Mucosa of descending colon (tissue), 3 donors: ENCODE data around the gene CLASP2. TPM values are rescaled to one million over a fixed set of nuclear protein-coding genes. Genes with fewer than 3 reads are reported as not detected.

Experiments used
- ATAC-seq: fragments of 200-7000 bp; cut with Tn5 transposase; one replicate; pipeline ENCODE4 v1.9.1; 2020; ENCODE audit warnings: mild to moderate bottlenecking, moderate library complexity
- DNase-seq, 3 donors: peaks; one replicate each; pipeline ENCODE4 v3.0.0-alpha.2; 2020
- H3K36me3 ChIP-seq: fragments of 200-600 bp; one replicate; pipeline ENCODE4 v1.8.0; 2021; ENCODE audit warnings: low read depth, mild to moderate bottlenecking
- H3K4me1 ChIP-seq: fragments of 200-600 bp; one replicate; pipeline ENCODE4 v1.8.0; 2021; ENCODE audit warnings: low read depth, mild to moderate bottlenecking
- H3K4me3 ChIP-seq: fragments of 200-600 bp; one replicate; pipeline ENCODE4 v1.8.0; 2021; ENCODE audit warnings: mild to moderate bottlenecking
- H3K9me3 ChIP-seq: fragments of 200-600 bp; one replicate; pipeline ENCODE4 v1.8.0; 2021; ENCODE audit warnings: mild to moderate bottlenecking
- CTCF ChIP-seq: fragments of 200-600 bp; IDR thresholded peaks from one replicate; pipeline ENCODE4 v1.8.0; 2022; ENCODE audit warnings: antibody characterized with exemption, mild to moderate bottlenecking
- intact Hi-C, 2 donors: fragments of 100-400 bp; cut with DNase I in 1 of 2; cut with micrococcal nuclease in 1 of 2; formaldehyde crosslinking; loops; one replicate each; pipeline versions ENCODE4 v1.11.0 to v1.11.1; 2022; cut with DNase I, micrococcal nuclease
- total RNA-seq, 3 donors: library from RNA; stranded (reverse); fragmentation: NEBNext Ultra II Directional in 2 of 3; extraction: Animal tissue kit (Norgen Biotek cat#: 25700) in 2 of 3; gene quantifications; one replicate each; pipeline versions ENCODE4 v1.2.1 to v1.2.4, GENCODE V29; 2021 to 2023
- donor health status: DM: no; HTN: no; CAD: no; lungs with moderate emphysema.
- donor health status: DM: no; HTN: no; CAD: no.
- donor health status: DM: no; HTN: yes; CAD: no.

CLASP2 gene
- total RNA-seq, 3 donors from 2014 or later, result 33.6 to 66.6 (median 44.5) TPM

DNA sequence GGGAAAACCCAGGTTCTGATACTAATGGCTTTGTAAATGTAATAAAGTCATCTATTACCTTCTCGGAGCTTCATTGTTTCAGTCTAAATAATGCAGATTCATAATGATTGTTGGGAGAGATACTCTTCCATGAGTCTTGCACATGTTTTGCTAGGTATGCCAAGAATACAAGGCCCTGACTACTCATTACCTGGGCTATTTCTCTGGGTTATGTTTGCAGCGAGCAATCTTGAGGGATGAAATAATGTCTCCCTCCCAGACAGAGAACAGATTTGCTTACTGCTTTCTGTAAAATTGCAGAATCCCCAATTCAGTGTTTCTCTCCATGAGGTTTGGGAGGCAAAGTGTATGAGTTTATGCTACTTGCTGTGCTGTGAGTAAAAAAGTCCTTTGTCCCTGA is 6.2 kb upstream of the CLASP2 start:
- no peaks in the 10 kb centered on the region for H3K36me3 ChIP-seq
- DNase-seq, result no peak
- H3K9me3 ChIP-seq, result no peaks in the 10 kb centered on the region
- no peak for ATAC-seq
- no peaks in the 10 kb centered on the region for H3K4me1 ChIP-seq
- TF ChIP-seq CTCF, result no peak
- H3K4me3 ChIP-seq, result no peak overlapping the region
- intact Hi-C loops, result no loop called here

GRCh38 chr3:33722626-33723370 is 4.7 kb upstream of the CLASP2 start:
- no peak for DNase-seq
- no peaks in the 10 kb centered on the region for H3K36me3 ChIP-seq
- H3K9me3 ChIP-seq, result no peaks in the 10 kb centered on the region
- ATAC-seq, result no peak
- TF ChIP-seq CTCF, result no peak
- H3K4me3 ChIP-seq, result no peak overlapping the region
- intact Hi-C loops, result no loop called here
- H3K4me1 ChIP-seq, result peaks cover 3% of the 10 kb centered on the region

- Histone ChIP-seq H3K36me3 (no peaks in the 10 kb centered on the region), H3K9me3 (no peaks in the 10 kb centered on the region), H3K4me3 (no peak overlapping the region), H3K4me1 (peaks cover 3% of the 10 kb centered on the region)
- ATAC-seq (no peak), DNase-seq (no peak)
- TF ChIP-seq CTCF, result no peak
- intact Hi-C loops, result no loop called here
These were observed 4.1 kb upstream of the CLASP2 start for GRCh38 chr3:33722191-33722590.

DNA sequence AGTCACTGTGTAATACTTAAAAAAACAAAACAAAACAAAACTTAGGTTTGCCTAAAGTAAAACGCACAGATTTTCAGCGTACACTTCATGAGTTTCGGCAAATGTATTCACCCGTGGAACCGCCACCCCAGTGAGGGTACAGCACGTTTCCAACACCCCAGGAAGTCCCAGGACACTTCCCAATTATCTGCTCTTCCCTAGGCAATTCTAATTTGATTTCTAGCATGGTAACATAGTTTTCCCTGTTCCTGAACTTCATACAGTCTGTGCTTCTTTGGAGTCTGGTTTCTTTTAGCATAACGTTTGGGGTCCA is 497 bp upstream of the CLASP2 start:
- intact Hi-C loops, result loop anchor here in 1 of 2 donors (5.0 kb wide), 1 partner anchor 81 kb away; no protein-coding TSS in a partner anchor

GRCh38 chr3:33717616-33717865 is 513 bp downstream of the CLASP2 start:
- Histone ChIP-seq H3K9me3 (no peaks in the 10 kb centered on the region), H3K36me3 (no peaks in the 10 kb centered on the region), H3K4me3 (peak overlapping the region; percentile 82), H3K4me1 (peaks cover 3% of the 10 kb centered on the region)
- DNase-seq, result peak; percentile 85 to 89 (median 88)
- TF ChIP-seq CTCF, result no peak
- intact Hi-C loops, result loop anchor here in 1 of 2 donors (5.0 kb wide), 1 partner anchor 80 kb away; no protein-coding TSS in a partner anchor
- peak; percentile 91 for ATAC-seq

More for the DNA sequence above, 497 bp upstream of the CLASP2 start:
- no peak for ATAC-seq
- Histone ChIP-seq H3K4me1 (peaks cover 3% of the 10 kb centered on the region), H3K9me3 (no peaks in the 10 kb centered on the region), H3K4me3 (no peak overlapping the region), H3K36me3 (no peaks in the 10 kb centered on the region)
- TF ChIP-seq CTCF, result no peak
- DNase-seq, result no peak

DNA sequence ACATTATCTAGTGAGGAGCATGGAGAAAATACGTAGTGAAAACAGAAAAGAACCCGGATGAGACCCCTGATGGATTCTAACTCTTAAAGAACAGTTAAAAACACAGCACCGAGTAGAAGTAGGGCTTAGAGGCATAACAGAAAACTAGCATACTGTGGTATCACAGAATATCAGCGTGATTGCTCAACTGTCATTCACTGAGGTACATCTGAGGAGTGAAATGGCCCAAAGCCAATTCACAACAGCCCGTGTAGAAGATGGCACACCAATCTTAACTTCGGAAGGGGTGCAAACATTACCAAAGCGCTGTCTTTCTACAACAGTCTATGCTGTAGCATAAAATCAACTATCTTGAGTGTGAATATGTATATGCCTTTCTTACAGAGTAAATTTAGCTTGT is 1.8 kb downstream of the CLASP2 start:
- TF ChIP-seq CTCF, result no peak
- peak in 1 of 3 donors; percentile 3 for DNase-seq
- no peak overlapping the region for H3K4me3 ChIP-seq

More for the DNA sequence above, 1.8 kb downstream of the CLASP2 start:
- no peak for ATAC-seq
- Histone ChIP-seq H3K9me3 (no peaks in the 10 kb centered on the region), H3K4me1 (peaks cover 3% of the 10 kb centered on the region), H3K36me3 (no peaks in the 10 kb centered on the region)
- intact Hi-C loops, result loop anchor here in 1 of 2 donors (5.0 kb wide), 1 partner anchor 79 kb away; no protein-coding TSS in a partner anchor
